GM23248 (cell line): Measurements from ENCODE around the gene CST4. TPM values are rescaled to one million over a fixed set of nuclear protein-coding genes. Genes with fewer than 3 reads are reported as not detected.

ENCODE experiments used
- DNase-seq: peaks from one replicate; pipeline ENCODE4 v3.0.0-alpha.2; 2015
- H2AFZ ChIP-seq: fragments of 200-600 bp; sonication (generic); 2 replicates; pipeline ENCODE4 v1.6.1; 2016; ENCODE audit warnings: antibody characterized with exemption
- H3F3A ChIP-seq: fragments of 200-600 bp; sonication (generic); 2 replicates; pipeline ENCODE4 v1.6.1; 2016; ENCODE audit warnings: mild to moderate bottlenecking, antibody characterized with exemption, mixed run types; ENCODE audit not compliant: insufficient read depth
- H3K27ac ChIP-seq: fragments of 200-600 bp; sonication (generic); 2 replicates; pipeline ENCODE4 v1.5.1; 2016; ENCODE audit warnings: mild to moderate bottlenecking
- H3K27me3 ChIP-seq: fragments of 200-600 bp; sonication (generic); replicated peaks from 2 replicates; pipeline ENCODE4 v1.6.1; 2016; ENCODE audit warnings: mild to moderate bottlenecking; ENCODE audit not compliant: insufficient read depth
- H3K36me3 ChIP-seq: fragments of 200-600 bp; sonication (generic); 2 replicates; pipeline ENCODE4 v1.6.1; 2016; ENCODE audit warnings: low read depth, mild to moderate bottlenecking
- H3K4me1 ChIP-seq: fragments of 200-600 bp; sonication (generic); 2 replicates; pipeline ENCODE4 v1.6.1; 2016; ENCODE audit warnings: mild to moderate bottlenecking; ENCODE audit not compliant: insufficient read depth
- H3K4me2 ChIP-seq: fragments of 200-600 bp; sonication (generic); one replicate; pipeline ENCODE4 v1.6.1; 2016; ENCODE audit warnings: mild to moderate bottlenecking; ENCODE audit not compliant: unreplicated experiment
- H3K4me3 ChIP-seq: fragments of 200-600 bp; sonication (generic); 2 replicates; pipeline ENCODE4 v1.5.1; 2016; ENCODE audit warnings: mild to moderate bottlenecking
- H3K79me2 ChIP-seq: fragments of 200-600 bp; sonication (generic); 2 replicates; pipeline ENCODE4 v1.6.1; 2016; ENCODE audit warnings: mild to moderate bottlenecking; ENCODE audit not compliant: insufficient read depth
- H3K9ac ChIP-seq: fragments of 200-600 bp; sonication (generic); 2 replicates; pipeline ENCODE4 v1.6.1; 2016; ENCODE audit warnings: mild to moderate bottlenecking
- H3K9me2 ChIP-seq: fragments of 200-600 bp; sonication (generic); 2 replicates; pipeline ENCODE4 v1.6.1; 2016; ENCODE audit warnings: mixed run types, mild to moderate bottlenecking, moderate library complexity; ENCODE audit not compliant: insufficient read depth
- H3K9me3 ChIP-seq: fragments of 200-600 bp; sonication (generic); one replicate; pipeline ENCODE4 v1.6.1; 2017; ENCODE audit warnings: low read depth
- H4K20me1 ChIP-seq: fragments of 200-600 bp; sonication (generic); 2 replicates; pipeline ENCODE4 v1.6.0; 2016; ENCODE audit not compliant: insufficient read depth
- EZH2 ChIP-seq: fragments of 200-600 bp; sonication (generic); IDR thresholded peaks from 2 replicates; pipeline ENCODE4 v1.6.1; 2018; ENCODE audit warnings: antibody characterized with exemption, mild to moderate bottlenecking; ENCODE audit not compliant: insufficient read depth, poor library complexity, severe bottlenecking
- EZH2phosphoT487 ChIP-seq: fragments of 200-600 bp; sonication (generic); IDR thresholded peaks from 2 replicates; pipeline ENCODE4 v1.6.1; 2018; ENCODE audit warnings: antibody characterized with exemption, moderate library complexity, mild to moderate bottlenecking, low read depth; ENCODE audit not compliant: insufficient read depth
- WGBS, 2 experiments: methylation state at CpG; one replicate each; pipeline ENCODE4 v1.1.6; 2015 to 2017; ENCODE audit warnings: low lambda C conversion rate in 2 of 2, low coverage in 1 of 2; ENCODE audit errors: missing lambda C conversion rate in 2 of 2; 5-methylcytosine and 5-hydroxymethylcytosine counted together
- in situ Hi-C: fragments of 300-500 bp; cut with MboI; formaldehyde crosslinking; loops from 2 replicates; pipeline ENCODE4 v1.15.0; 2020
- polyA plus RNA-seq: library from polyadenylated mRNA; unstranded; fragments of >200 nt; fragmentation: Nextera tagmentation; extraction: Ambion mirVana; gene quantifications from 2 replicates; pipeline ENCODE4 v1.2.1, GENCODE V29; 2016
- total RNA-seq: library from RNA; depleted of rRNA; stranded (reverse); fragments of >200 nt; shearing (Covaris generic); gene quantifications from 2 replicates; pipeline ENCODE4 v1.2.3, GENCODE V29; 2014

The CST4 gene
- total and polyA plus RNA-seq, 2 experiments from 2014 or later, result not detected

- no peak for DNase-seq
- in situ Hi-C loops, result loop anchor here (25.0 kb wide), 1 partner anchor 308 kb away; the partner anchor contains the start of gene GGTLC1
- H3K36me3 ChIP-seq, result no peaks in the 10 kb centered on the region
- H3F3A ChIP-seq, result no peaks in the 10 kb centered on the region
- no peaks in the 10 kb centered on the region for H3K4me1 ChIP-seq
- H3K9me3 ChIP-seq, result no peaks in the 10 kb centered on the region
- H3K4me2 ChIP-seq, result no peak overlapping the region
- peaks cover 13% of the 10 kb centered on the region; the same call in 1 of the 2 replicates for H3K27me3 ChIP-seq
- no peak overlapping the region for H3K4me3 ChIP-seq
- H3K79me2 ChIP-seq, result no peaks in the 10 kb centered on the region
- no peak overlapping the region for H3K9ac ChIP-seq
- TF ChIP-seq EZH2phosphoT487 (no peak), EZH2 (no peak)
- no peak overlapping the region for H2AFZ ChIP-seq
- no peak overlapping the region for H3K27ac ChIP-seq
- 60 to 68% methylated on average over 7 of the region's 7 CpGs for WGBS, 2 experiments
- no peaks in the 10 kb centered on the region for H3K9me2 ChIP-seq
- H4K20me1 ChIP-seq, result no peaks in the 10 kb centered on the region
Measured at GRCh38 chr20:23679133-23680092, 9.4 kb downstream of the CST4 start.

- Histone ChIP-seq H3K79me2 (no peaks in the 10 kb centered on the region), H3K9me3 (no peaks in the 10 kb centered on the region), H3K9ac (no peak overlapping the region), H3K9me2 (no peaks in the 10 kb centered on the region), H3K4me3 (no peak overlapping the region), H3K4me2 (no peak overlapping the region), H4K20me1 (no peaks in the 10 kb centered on the region), H3K4me1 (no peaks in the 10 kb centered on the region), H3K27me3 (peaks cover 16% of the 10 kb centered on the region; the same call in 1 of the 2 replicates), H3F3A (no peaks in the 10 kb centered on the region), H2AFZ (no peak overlapping the region), H3K27ac (no peak overlapping the region), H3K36me3 (no peaks in the 10 kb centered on the region)
- DNase-seq, result no peak
- in situ Hi-C loops, result no loop called here
- TF ChIP-seq EZH2 (no peak), EZH2phosphoT487 (no peak)
- 63 to 71% methylated on average over 1 of the region's 1 CpG for WGBS, 2 experiments
Measured at GRCh38 chr20:23673209-23673608, 15.6 kb downstream of the CST4 start.

GRCh38 chr20:23672158-23672557 lies 16.7 kb downstream of the CST4 start:
- WGBS, 2 experiments, result 81 to 89% methylated on average over 1 of the region's 1 CpG
- in situ Hi-C loops, result no loop called here
- TF ChIP-seq EZH2, result no peak
- TF ChIP-seq EZH2phosphoT487, result no peak

GRCh38 chr20:23671479-23671878 lies 17.4 kb downstream of the CST4 start:
- H3K9ac ChIP-seq, result no peak overlapping the region
- no peaks in the 10 kb centered on the region for H3K9me2 ChIP-seq
- H3F3A ChIP-seq, result no peaks in the 10 kb centered on the region
- no peak overlapping the region for H3K4me3 ChIP-seq
- H3K9me3 ChIP-seq, result no peaks in the 10 kb centered on the region
- TF ChIP-seq EZH2 (no peak), EZH2phosphoT487 (no peak)
- no peak for DNase-seq
- in situ Hi-C loops, result no loop called here
- no peak overlapping the region for H3K27ac ChIP-seq
- H4K20me1 ChIP-seq, result no peaks in the 10 kb centered on the region
- H3K79me2 ChIP-seq, result no peaks in the 10 kb centered on the region
- H3K4me1 ChIP-seq, result no peaks in the 10 kb centered on the region
- H2AFZ ChIP-seq, result no peak overlapping the region
- H3K36me3 ChIP-seq, result no peaks in the 10 kb centered on the region
- no peak overlapping the region for H3K4me2 ChIP-seq
- H3K27me3 ChIP-seq, result peaks cover 7% of the 10 kb centered on the region; the same call in 1 of the 2 replicates
- 33 to 36% methylated on average over 3 of the region's 3 CpGs for WGBS, 2 experiments

More at GRCh38 chr20:23672158-23672557, 16.7 kb downstream of the CST4 start:
- Histone ChIP-seq H3K79me2 (no peaks in the 10 kb centered on the region), H3F3A (no peaks in the 10 kb centered on the region), H3K9ac (no peak overlapping the region), H3K9me2 (no peaks in the 10 kb centered on the region), H3K27me3 (peaks cover 12% of the 10 kb centered on the region; the same call in 1 of the 2 replicates), H2AFZ (no peak overlapping the region), H4K20me1 (no peaks in the 10 kb centered on the region), H3K4me3 (no peak overlapping the region), H3K4me1 (no peaks in the 10 kb centered on the region), H3K9me3 (no peaks in the 10 kb centered on the region), H3K27ac (no peak overlapping the region), H3K36me3 (no peaks in the 10 kb centered on the region), H3K4me2 (no peak overlapping the region)
- no peak for DNase-seq
